ENCODE data around the gene PNPLA7. TPM values are rescaled to one million over a fixed set of nuclear protein-coding genes. Genes with fewer than 3 reads are reported as not detected.

Gene PNPLA7
- total and polyA plus RNA-seq, 2 of the 13 experiments (the other 11 are each of a cell fraction or from before 2014, with no cell fraction given): 0.42 to 1.5 TPM

- TF ChIP-seq ZNF512 (CRISPR knock-in tag; IDR thresholded peaks at IDR 0.05) (0 out of 2 replicates have a peak, but pooled peaks have one; percentile 18), STAG1 (CRISPR knock-in tag; IDR thresholded peaks at IDR 0.05) (no peak), HNF1A (IDR thresholded peaks at IDR 0.05; ENCODE audit: low read depth) (no peak), HNF1A (CRISPR knock-in tag; IDR thresholded peaks at IDR 0.05; ENCODE audit: borderline replicate concordance) (peak; percentile 68), TFDP1 (CRISPR knock-in tag; IDR thresholded peaks at IDR 0.05; ENCODE audit: borderline replicate concordance) (peak; percentile 87; the same call in 1 of the 2 replicates), ZNF781 (CRISPR knock-in tag; IDR thresholded peaks at IDR 0.05; ENCODE audit: borderline replicate concordance, not compliant biosample characterization) (peak; percentile 84), ZUFSP (CRISPR knock-in tag; IDR thresholded peaks at IDR 0.05; ENCODE audit: borderline replicate concordance) (no peak), YEATS4 (CRISPR knock-in tag; IDR thresholded peaks at IDR 0.05; ENCODE audit: borderline replicate concordance) (peak; percentile 97), ZNF513 (CRISPR knock-in tag; conservative IDR thresholded peaks at IDR 0.05) (no peak), ZNF788 (CRISPR knock-in tag; IDR thresholded peaks at IDR 0.05; ENCODE audit: borderline replicate concordance) (peak; percentile 81), HMG20A (CRISPR knock-in tag; IDR thresholded peaks at IDR 0.05; ENCODE audit: borderline replicate concordance) (no peak; the same call in 1 of the 2 replicates), RBM39 (IDR thresholded peaks at IDR 0.05; ENCODE audit: low read depth, low read length, poor library complexity, severe bottlenecking) (peak; percentile 50), ZBTB10 (CRISPR knock-in tag; IDR thresholded peaks at IDR 0.05; ENCODE audit: borderline replicate concordance) (peak; percentile 86; the same call in 1 of the 2 replicates)
Observed at GRCh38 chr9:137454597-137455358, 95.4 kb downstream of the PNPLA7 start (continued).

Data from HepG2 (cell line).